ENCODE measurements around the gene PLCG1. TPM values are rescaled to one million over a fixed set of nuclear protein-coding genes. Genes with fewer than 3 reads are reported as not detected.

PLCG1 gene
- total RNA-seq, 2 experiments from 2014 or later, result 201 to 337 TPM

- Mint-ChIP-seq H3K27ac (peak overlapping the region; percentile 48), H3K36me3 (peaks cover 72% of the 10 kb centered on the region), H3K9me3 (ENCODE audit: low read depth) (no peaks in the 10 kb centered on the region), H3K4me3 (no peak overlapping the region), H3K4me1 (peaks cover 47% of the 10 kb centered on the region), H3K27me3 (no peaks in the 10 kb centered on the region)
- DNase-seq (no peak), ATAC-seq (peak; percentile 22)
- CTCF ChIA-PET, result interaction anchor here (0.8 to 3.6 kb wide), 5 partner anchors 8 to 31 kb away, joined by 3 to 12 read pairs (median 5); no protein-coding TSS in a partner anchor
Measured at GRCh38 chr20:41167118-41167470, 29.8 kb downstream of the PLCG1 start.

- DNase-seq (no peak), ATAC-seq (no peak)
- no peaks in the 10 kb centered on the region for H3K27me3 Mint-ChIP-seq
- peaks cover 47% of the 10 kb centered on the region for H3K4me1 Mint-ChIP-seq
- CTCF ChIA-PET, result interaction anchor here (0.8 to 3.6 kb wide), 5 partner anchors 8 to 32 kb away, joined by 3 to 12 read pairs (median 5); no protein-coding TSS in a partner anchor
- H3K9me3 Mint-ChIP-seq (ENCODE audit: low read depth), result no peaks in the 10 kb centered on the region
- peak overlapping the region; percentile 48 for H3K27ac Mint-ChIP-seq
- H3K4me3 Mint-ChIP-seq, result no peak overlapping the region
- peaks cover 70% of the 10 kb centered on the region for H3K36me3 Mint-ChIP-seq
Measured at GRCh38 chr20:41167481-41168253, 30.3 kb downstream of the PLCG1 start.

GRCh38 chr20:41168281-41169161 lies 31.2 kb downstream of the PLCG1 start:
- no peak for ATAC-seq
- CTCF ChIA-PET, result interaction anchor here (3.6 kb wide), 1 partner anchor 33 kb away, joined by 12 read pairs; no protein-coding TSS in a partner anchor
- peak overlapping the region; percentile 13 for H3K27ac Mint-ChIP-seq
- H3K36me3 Mint-ChIP-seq, result peaks cover 75% of the 10 kb centered on the region
- no peaks in the 10 kb centered on the region for H3K9me3 Mint-ChIP-seq (ENCODE audit: low read depth)
- H3K27me3 Mint-ChIP-seq, result no peaks in the 10 kb centered on the region
- H3K4me1 Mint-ChIP-seq, result peaks cover 44% of the 10 kb centered on the region
- DNase-seq, result no peak
- no peak overlapping the region for H3K4me3 Mint-ChIP-seq

- Mint-ChIP-seq H3K27me3 (no peaks in the 10 kb centered on the region), H3K27ac (no peak overlapping the region), H3K36me3 (peaks cover 72% of the 10 kb centered on the region), H3K4me3 (no peak overlapping the region), H3K9me3 (ENCODE audit: low read depth) (no peaks in the 10 kb centered on the region), H3K4me1 (peaks cover 40% of the 10 kb centered on the region)
- CTCF ChIA-PET, result interaction anchor here (1.8 to 3.6 kb wide), 2 partner anchors 34 to 171 kb away, joined by 6 to 12 read pairs; partner anchors contain the start of gene LPIN3
- no peak for ATAC-seq
- no peak for DNase-seq
Measured at GRCh38 chr20:41169162-41169690, 31.9 kb downstream of the PLCG1 start.

- Mint-ChIP-seq H3K4me1 (peaks cover 40% of the 10 kb centered on the region), H3K27ac (no peak overlapping the region), H3K4me3 (no peak overlapping the region), H3K27me3 (no peaks in the 10 kb centered on the region), H3K36me3 (peaks cover 72% of the 10 kb centered on the region), H3K9me3 (ENCODE audit: low read depth) (no peaks in the 10 kb centered on the region)
- DNase-seq (no peak), ATAC-seq (no peak)
- CTCF ChIA-PET, result interaction anchor here (1.5 to 3.6 kb wide), 3 partner anchors 13 to 170 kb away, joined by 5 to 12 read pairs (median 6); partner anchors contain the start of gene LPIN3
Measured at GRCh38 chr20:41169791-41170351, 32.5 kb downstream of the PLCG1 start.

- Mint-ChIP-seq H3K27me3 (no peaks in the 10 kb centered on the region), H3K36me3 (peaks cover 68% of the 10 kb centered on the region), H3K27ac (no peak overlapping the region), H3K9me3 (ENCODE audit: low read depth) (no peaks in the 10 kb centered on the region), H3K4me1 (peaks cover 39% of the 10 kb centered on the region), H3K4me3 (no peak overlapping the region)
- CTCF ChIA-PET, result interaction anchor here (0.7 to 3.6 kb wide), 6 partner anchors 14 to 170 kb away, joined by 3 to 30 read pairs (median 6); partner anchors contain the start of gene LPIN3
- DNase-seq (no peak), ATAC-seq (no peak)
Measured at GRCh38 chr20:41170386-41171105, 33.2 kb downstream of the PLCG1 start.

GRCh38 chr20:41171736-41172295 lies 34.5 kb downstream of the PLCG1 start:
- H3K27me3 Mint-ChIP-seq, result no peaks in the 10 kb centered on the region
- CTCF ChIA-PET, result interaction anchor here (0.9 to 3.3 kb wide), 15 partner anchors 10 to 168 kb away, joined by 3 to 30 read pairs (median 5); partner anchors contain the start of gene LPIN3
- H3K4me1 Mint-ChIP-seq, result peaks cover 29% of the 10 kb centered on the region
- H3K9me3 Mint-ChIP-seq (ENCODE audit: low read depth), result no peaks in the 10 kb centered on the region
- H3K4me3 Mint-ChIP-seq, result no peak overlapping the region
- peaks cover 60% of the 10 kb centered on the region for H3K36me3 Mint-ChIP-seq
- peak; percentile 26 for DNase-seq
- peak overlapping the region; percentile 50 for H3K27ac Mint-ChIP-seq
- no peak for ATAC-seq

GRCh38 chr20:41172296-41173140 lies 35.2 kb downstream of the PLCG1 start:
- Mint-ChIP-seq H3K4me1 (peaks cover 22% of the 10 kb centered on the region), H3K27ac (peak overlapping the region; percentile 14)
- peak; percentile 38 for DNase-seq

GRCh38 chr20:41173161-41173721 lies 35.9 kb downstream of the PLCG1 start:
- no peaks in the 10 kb centered on the region for H3K27me3 Mint-ChIP-seq
- H3K36me3 Mint-ChIP-seq, result peaks cover 54% of the 10 kb centered on the region
- H3K27ac Mint-ChIP-seq, result no peak overlapping the region
- CTCF ChIA-PET, result interaction anchor here (0.6 to 3.3 kb wide), 36 partner anchors 9 to 210 kb away, joined by 3 to 30 read pairs (median 4); partner anchors contain the start of gene LPIN3
- H3K4me3 Mint-ChIP-seq, result no peak overlapping the region
- peaks cover 15% of the 10 kb centered on the region for H3K4me1 Mint-ChIP-seq
- no peaks in the 10 kb centered on the region for H3K9me3 Mint-ChIP-seq (ENCODE audit: low read depth)
- peak; percentile 81 for ATAC-seq
- DNase-seq, result peak; percentile 63

More at GRCh38 chr20:41172296-41173140, 35.2 kb downstream of the PLCG1 start:
- Mint-ChIP-seq H3K4me3 (no peak overlapping the region), H3K27me3 (no peaks in the 10 kb centered on the region), H3K36me3 (peaks cover 54% of the 10 kb centered on the region), H3K9me3 (ENCODE audit: low read depth) (no peaks in the 10 kb centered on the region)
- CTCF ChIA-PET, result interaction anchor here (0.6 to 3.3 kb wide), 37 partner anchors 8 to 209 kb away, joined by 3 to 30 read pairs (median 5); partner anchors contain the start of gene LPIN3
- ATAC-seq, result no peak

GRCh38 chr20:41173791-41174341 lies 36.5 kb downstream of the PLCG1 start:
- Mint-ChIP-seq H3K36me3 (peaks cover 50% of the 10 kb centered on the region), H3K4me3 (no peak overlapping the region), H3K27me3 (no peaks in the 10 kb centered on the region), H3K9me3 (ENCODE audit: low read depth) (no peaks in the 10 kb centered on the region), H3K27ac (no peak overlapping the region), H3K4me1 (peaks cover 15% of the 10 kb centered on the region)
- ATAC-seq (no peak), DNase-seq (peak; percentile 21)
- CTCF ChIA-PET, result interaction anchor here (1.0 to 3.3 kb wide), 21 partner anchors 8 to 210 kb away, joined by 3 to 30 read pairs (median 8); partner anchors contain the start of gene LPIN3

GRCh38 chr20:41174373-41174772 lies 37.0 kb downstream of the PLCG1 start:
- H3K4me1 Mint-ChIP-seq, result peaks cover 15% of the 10 kb centered on the region
- CTCF ChIA-PET, result interaction anchor here (2.3 to 2.9 kb wide), 2 partner anchors 57 to 165 kb away, joined by 10 to 30 read pairs; partner anchors contain the start of gene LPIN3
- DNase-seq (peak; percentile 30), ATAC-seq (no peak)
- H3K9me3 Mint-ChIP-seq (ENCODE audit: low read depth), result no peaks in the 10 kb centered on the region
- peaks cover 45% of the 10 kb centered on the region for H3K36me3 Mint-ChIP-seq
- H3K27ac Mint-ChIP-seq, result no peak overlapping the region
- H3K27me3 Mint-ChIP-seq, result no peaks in the 10 kb centered on the region
- H3K4me3 Mint-ChIP-seq, result no peak overlapping the region
